ENCODE data around the gene PDE1A.

PDE1A gene

GRCh38 chr2:182359027-182359989 is 67.5 kb downstream of the PDE1A start:
- DNase-seq (ENCODE audit: low read depth in 2 of 3, low spot score in 2 of 3) = no peak

- no peak for DNase-seq (ENCODE audit: low read depth in 2 of 3, low spot score in 2 of 3)
Measured at GRCh38 chr2:182358601-182359000, 68.2 kb downstream of the PDE1A start.

GRCh38 chr2:182355815-182356214 is 71.0 kb downstream of the PDE1A start:
- no peak for DNase-seq (ENCODE audit: low read depth in 2 of 3, low spot score in 2 of 3)

GRCh38 chr2:182351427-182351826 is 75.4 kb downstream of the PDE1A start:
- DNase-seq (ENCODE audit: low read depth in 2 of 3, low spot score in 2 of 3) = no peak

GRCh38 chr2:182349268-182349667 is 77.6 kb downstream of the PDE1A start:
- no peak for DNase-seq (ENCODE audit: low read depth in 2 of 3, low spot score in 2 of 3)

GRCh38 chr2:182345384-182345783 is 81.5 kb downstream of the PDE1A start:
- DNase-seq (ENCODE audit: low read depth in 2 of 3, low spot score in 2 of 3) = no peak

GRCh38 chr2:182330451-182331305 is 96.2 kb downstream of the PDE1A start:
- no peak for DNase-seq (ENCODE audit: low read depth in 2 of 3, low spot score in 2 of 3)

GRCh38 chr2:182324665-182325064 is 102.2 kb downstream of the PDE1A start:
- DNase-seq (ENCODE audit: low read depth in 2 of 3, low spot score in 2 of 3) = no peak

GRCh38 chr2:182321096-182321495 is 105.7 kb downstream of the PDE1A start:
- DNase-seq (ENCODE audit: low read depth in 2 of 3, low spot score in 2 of 3) = no peak

- no peak for DNase-seq (ENCODE audit: low read depth in 2 of 3, low spot score in 2 of 3)
Measured at GRCh38 chr2:182319556-182320505, 107.0 kb downstream of the PDE1A start.

- DNase-seq (ENCODE audit: low read depth in 2 of 3, low spot score in 2 of 3) = no peak
Measured at GRCh38 chr2:182318466-182319220, 108.2 kb downstream of the PDE1A start.

- no peak for DNase-seq (ENCODE audit: low read depth in 2 of 3, low spot score in 2 of 3)
Measured at GRCh38 chr2:182316950-182317349, 109.9 kb downstream of the PDE1A start.

GRCh38 chr2:182302972-182303371 is 123.9 kb downstream of the PDE1A start:
- no peak for DNase-seq (ENCODE audit: low read depth in 2 of 3, low spot score in 2 of 3)

- DNase-seq (ENCODE audit: low read depth in 2 of 3, low spot score in 2 of 3) = no peak
Measured at GRCh38 chr2:182302174-182302573, 124.7 kb downstream of the PDE1A start.

- no peak for DNase-seq (ENCODE audit: low read depth in 2 of 3, low spot score in 2 of 3)
Measured at GRCh38 chr2:182301093-182301492, 125.7 kb downstream of the PDE1A start.

GRCh38 chr2:182300608-182301007 is 126.2 kb downstream of the PDE1A start:
- no peak for DNase-seq (ENCODE audit: low read depth in 2 of 3, low spot score in 2 of 3)

- no peak for DNase-seq (ENCODE audit: low read depth in 2 of 3, low spot score in 2 of 3)
Measured at GRCh38 chr2:182299632-182300031, 127.2 kb downstream of the PDE1A start.

GRCh38 chr2:182298456-182298855 is 128.4 kb downstream of the PDE1A start:
- DNase-seq (ENCODE audit: low read depth in 2 of 3, low spot score in 2 of 3) = no peak

- DNase-seq (ENCODE audit: low read depth in 2 of 3, low spot score in 2 of 3) = no peak
Measured at GRCh38 chr2:182291296-182291695, 135.5 kb downstream of the PDE1A start.

- no peak for DNase-seq (ENCODE audit: low read depth in 2 of 3, low spot score in 2 of 3)
Measured at GRCh38 chr2:182283512-182283911, 143.3 kb downstream of the PDE1A start.

Data from activated CD8-positive, alpha-beta memory T cell treated with anti-CD3 and anti-CD28 coated beads for 48 hours (primary cell).